K562 (cell line): Measurements from ENCODE around the gene RBPJ. TPM values are rescaled to one million over a fixed set of nuclear protein-coding genes. Genes with fewer than 3 reads are reported as not detected.

Experiments
- ATAC-seq: fragments of 200-7000 bp; cut with Tn5 transposase; 3 replicates; pipeline ENCODE4 v1.9.1; 2020; ENCODE audit warnings: moderate library complexity
- BruUV-seq: library from RNA; stranded (reverse); fragments of 400-500 nt; replicated peaks from 2 replicates; lab custom pipeline; 2021; lab: Mats Ljungman, UMichigan
- CTCF ChIA-PET: fragments of 300-600 bp; formaldehyde crosslinking; extraction: SDS; loops from one replicate; lab custom pipeline; 2021; ENCODE audit warnings: low intra/inter-chr PET ratio; lab: Yijun Ruan, JAX
- POLR2A ChIA-PET: fragments of 300-600, 350-650 bp; sonication (Branson Sonifier 250); formaldehyde crosslinking; extraction: SDS; loops from one replicate; lab custom pipeline; 2021; ENCODE audit warnings: antibody characterized with exemption, inconsistent platforms; lab: Yijun Ruan, JAX
- DNase-seq, 4 experiments: peaks; one replicate each; pipeline versions ENCODE4 v3.0.0 to v3.0.0-alpha.2; 2011 to 2018; ENCODE audit warnings: low spot score in 3 of 4, mixed read lengths in 3 of 4; ENCODE audit errors: extremely low read depth in 1 of 4
- FAIRE-seq: peaks from 2 replicates; lab custom pipeline; 2011; peaks lifted over from hg19 to GRCh38; lab: Jason Lieb, UNC
- H2AFZ ChIP-seq: 2 replicates; pipeline ENCODE4 v1.6.0; 2011; ENCODE audit warnings: low read depth, low read length, control low read depth, inconsistent platforms
- H3K27ac ChIP-seq: fragments of 200-600 bp; 3 replicates; pipeline ENCODE4 v1.8.0; 2011; ENCODE audit warnings: low read depth, mild to moderate bottlenecking, control low read depth, inconsistent platforms, low read length, moderate library complexity, mixed read lengths; ENCODE audit errors: extremely low read depth
- H3K27me3 ChIP-seq, 2 experiments: fragments of 300-600 bp in 1 of 2; 2 replicates in 1 of 2; 3 replicates in 1 of 2; pipeline versions ENCODE4 v1.6.0 to v1.8.0; 2011; ENCODE audit warnings: inconsistent platforms in 2 of 2, low read length in 2 of 2, mild to moderate bottlenecking in 1 of 2, mixed read lengths in 1 of 2, moderate library complexity in 1 of 2; ENCODE audit not compliant: control insufficient read depth in 2 of 2, insufficient read depth in 2 of 2
- H3K36me3 ChIP-seq: fragments of 300-600 bp; 3 replicates; pipeline ENCODE4 v1.8.0; 2011; ENCODE audit warnings: mild to moderate bottlenecking, low read length, inconsistent platforms; ENCODE audit not compliant: control insufficient read depth, insufficient read depth
- H3K4me1 ChIP-seq, 2 experiments: fragments of 200-600 bp in 1 of 2; replicated peaks in 1 of 2; 2 replicates in 1 of 2; 3 replicates in 1 of 2; pipeline versions ENCODE4 v1.5.1 to v1.8.0; 2011; ENCODE audit warnings: inconsistent platforms in 2 of 2, low read length in 2 of 2, mild to moderate bottlenecking in 1 of 2, mixed read lengths in 1 of 2, moderate library complexity in 1 of 2; ENCODE audit not compliant: control insufficient read depth in 2 of 2, insufficient read depth in 2 of 2
- H3K4me2 ChIP-seq: 2 replicates; pipeline ENCODE4 v1.6.1; 2011; ENCODE audit warnings: low read length, control low read depth, inconsistent platforms, mixed read lengths; ENCODE audit not compliant: insufficient read depth
- H3K4me3 ChIP-seq: fragments of 200-600 bp; sonication (generic), shearing (Covaris generic); 2 replicates; pipeline ENCODE4 v1.5.1; 2016; ENCODE audit warnings: control low read depth, inconsistent platforms
- H3K79me2 ChIP-seq: fragments of 200-600 bp; 3 replicates; pipeline ENCODE4 v1.8.0; 2011; ENCODE audit warnings: low read length, inconsistent platforms; ENCODE audit not compliant: control insufficient read depth, insufficient read depth
- H3K9ac ChIP-seq, 2 experiments: 2 replicates each; pipeline versions ENCODE4 v1.6.0 to v1.6.1; 2011; ENCODE audit warnings: low read depth in 2 of 2, low read length in 2 of 2, control low read depth in 1 of 2, inconsistent platforms in 1 of 2, mild to moderate bottlenecking in 1 of 2, mixed read lengths in 1 of 2; ENCODE audit not compliant: insufficient read depth in 1 of 2
- H3K9me1 ChIP-seq: one replicate; pipeline ENCODE4 v1.6.0; 2011; ENCODE audit warnings: inconsistent platforms, mild to moderate bottlenecking, low read length, moderate library complexity; ENCODE audit not compliant: control insufficient read depth, insufficient read depth
- H3K9me3 ChIP-seq: replicated peaks from 2 replicates; pipeline ENCODE4 v1.5.1; 2011; ENCODE audit warnings: low read depth, low read length, inconsistent platforms; ENCODE audit not compliant: control insufficient read depth, insufficient read depth
- H4K20me1 ChIP-seq: replicated peaks from 2 replicates; pipeline ENCODE4 v1.6.1; 2011; ENCODE audit warnings: low read length, inconsistent platforms, mixed read lengths; ENCODE audit not compliant: control insufficient read depth, insufficient read depth
- KDM1A ChIP-seq, 2 experiments: fragments of 450-650 bp; IDR thresholded peaks; 2 replicates each; pipeline ENCODE4 v1.6.1; 2016; ENCODE audit warnings: mild to moderate bottlenecking in 2 of 2
- MEIS2 ChIP-seq: fragments of 450-650 bp; IDR thresholded peaks from 2 replicates; pipeline ENCODE4 v1.6.1; 2014; ENCODE audit warnings: mild to moderate bottlenecking; ENCODE audit not compliant: partially characterized antibody
- ZNF696 ChIP-seq: fragments of 250-450 bp; sonication (Bioruptor Pico); conservative IDR thresholded peaks from 2 replicates; pipeline ENCODE4 v1.4.0; 2020; ENCODE audit warnings: mild to moderate bottlenecking, moderate library complexity
- ZNF785 ChIP-seq: fragments of 250-450 bp; sonication (Bioruptor Pico); IDR thresholded peaks from 2 replicates; pipeline ENCODE4 v1.4.0; 2020; ENCODE audit warnings: mild to moderate bottlenecking
- WGBS: fragments of 100-300 bp; shearing (Covaris generic); methylation state at CpG from one replicate; pipeline ENCODE4 v1.1.6; 2016; ENCODE audit warnings: low coverage, mixed read lengths; ENCODE audit not compliant: insufficient coverage; ENCODE audit errors: missing lambda C conversion rate; 5-methylcytosine and 5-hydroxymethylcytosine counted together
- in situ Hi-C: fragments of 300-500 bp; cut with MboI; formaldehyde crosslinking; loops from 4 replicates; pipeline ENCODE4 v1.15.0; 2018; ENCODE audit warnings: inconsistent platforms, mixed read lengths
- intact Hi-C: fragments of 100-400 bp; cut with micrococcal nuclease; formaldehyde crosslinking; loops from 2 replicates; pipeline ENCODE4 v1.14.2; 2022
- polyA plus RNA-seq, 8 experiments: library from polyadenylated mRNA; depleted of rRNA in 4 of 8; stranded (reverse) in 5 of 8; unstranded in 3 of 8; fragments of >200 nt; fragmentation: Nextera tagmentation in 2 of 8; fragmentation: Illumina TruSeq in 1 of 8; extraction: Ambion mirVana in 2 of 8; extraction: Trizol in 1 of 8; gene quantifications; 2 replicates each; pipeline versions ENCODE4 v1.2.1 to v1.2.3, GENCODE V29; 2011 to 2014; ENCODE audit warnings: inconsistent platforms in 1 of 8, missing spikeins in 1 of 8
- total RNA-seq, 7 experiments: library from RNA; depleted of rRNA in 6 of 7; stranded (reverse); fragments of >200 nt in 6 of 7; fragmentation: Illumina TruSeq in 2 of 7; extraction: Trizol in 2 of 7; gene quantifications; 2 replicates each; pipeline versions ENCODE4 v1.2.1 to v1.2.3, GENCODE V29; 2011 to 2021; ENCODE audit warnings: low replicate concordance in 1 of 7
- TF ChIP-seq, protein P1 (sequence below), 2 experiments: IDR thresholded peaks in 1 of 2; conservative IDR thresholded peaks in 1 of 2; 2 replicates each; pipeline ENCODE4 v1.6.1; 2016; ENCODE audit warnings: low read depth in 2 of 2, mild to moderate bottlenecking in 1 of 2, missing compliant biosample characterization in 1 of 2, missing genetic modification characterization in 1 of 2, moderate library complexity in 1 of 2

Gene RBPJ
- total and polyA plus RNA-seq, 9 of the 15 experiments (the other 6 are each of a cell fraction or from before 2014, with no cell fraction given) = 17.2 to 49.4 (median 33.8) TPM

DNA sequence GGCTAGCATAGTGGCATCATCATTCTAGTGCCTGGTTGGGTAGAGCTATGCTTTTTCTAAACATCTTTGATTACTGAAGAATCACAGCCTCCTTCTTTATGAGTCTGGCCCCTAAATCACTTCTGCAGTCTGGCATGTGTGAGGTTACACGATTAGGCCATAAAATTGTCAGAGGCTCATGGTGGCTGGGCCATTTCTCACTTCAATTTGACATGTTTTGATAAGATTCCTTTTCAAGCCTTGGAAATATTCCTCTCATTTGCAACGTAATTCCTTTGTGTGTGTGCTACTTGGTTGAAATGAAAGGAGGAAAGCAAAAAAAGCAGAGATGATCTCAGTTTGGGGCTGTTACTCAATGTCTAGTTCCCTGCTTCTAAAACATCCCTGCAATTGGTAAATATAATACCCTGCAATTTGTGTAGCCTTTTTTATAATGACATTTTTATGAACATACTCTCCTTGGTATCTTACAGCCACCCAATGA is 163.3 kb downstream of the RBPJ start:
- in situ Hi-C loops (no loop called here), intact Hi-C loops (no loop called here)
- TF ChIP-seq, protein P1, sequence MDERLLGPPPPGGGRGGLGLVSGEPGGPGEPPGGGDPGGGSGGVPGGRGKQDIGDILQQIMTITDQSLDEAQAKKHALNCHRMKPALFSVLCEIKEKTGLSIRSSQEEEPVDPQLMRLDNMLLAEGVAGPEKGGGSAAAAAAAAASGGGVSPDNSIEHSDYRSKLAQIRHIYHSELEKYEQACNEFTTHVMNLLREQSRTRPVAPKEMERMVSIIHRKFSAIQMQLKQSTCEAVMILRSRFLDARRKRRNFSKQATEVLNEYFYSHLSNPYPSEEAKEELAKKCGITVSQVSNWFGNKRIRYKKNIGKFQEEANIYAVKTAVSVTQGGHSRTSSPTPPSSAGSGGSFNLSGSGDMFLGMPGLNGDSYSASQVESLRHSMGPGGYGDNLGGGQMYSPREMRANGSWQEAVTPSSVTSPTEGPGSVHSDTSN (CRISPR knock-in tag; IDR thresholded peaks at IDR 0.05; ENCODE audit: low read depth) = no peak
- TF ChIP-seq, protein P1 (tag; conservative IDR thresholded peaks at IDR 0.05; ENCODE audit: low read depth) = 0 out of 2 replicates have a peak, but pooled peaks have one; percentile 19
- peak; percentile 41 to 53; a peak in 2 of 4 replicates for TF ChIP-seq KDM1A (IDR thresholded peaks at IDR 0.05)
- peak; percentile 24 for TF ChIP-seq MEIS2
- TF ChIP-seq ZNF785 (CRISPR knock-in tag) = no peak
- no peak for TF ChIP-seq ZNF696 (CRISPR knock-in tag)
- no peak overlapping the region for H2AFZ ChIP-seq
- H3K36me3 ChIP-seq = no peaks in the 10 kb centered on the region
- H4K20me1 ChIP-seq = no peaks in the 10 kb centered on the region; the same call in 1 of the 2 replicates
- H3K4me3 ChIP-seq = no peak overlapping the region
- no peak for DNase-seq
- POLR2A ChIA-PET = interaction anchor here (0.8 kb wide), 1 partner anchor 37 kb away, joined by 3 read pairs; no protein-coding TSS in a partner anchor
- H3K9me3 ChIP-seq = no peaks in the 10 kb centered on the region
- H3K27me3 ChIP-seq = peaks cover 21 to 47% of the 10 kb centered on the region in 2 experiments
- H3K79me2 ChIP-seq = no peaks in the 10 kb centered on the region
- no peak overlapping the region for H3K27ac ChIP-seq
- WGBS = 4% methylated on average over 2 of the region's 2 CpGs
- no peak overlapping the region for H3K4me2 ChIP-seq
- CTCF ChIA-PET = no interaction called here
- no peaks in the 10 kb centered on the region for H3K9me1 ChIP-seq
- ATAC-seq = no peak
- no peak overlapping the region for H3K9ac ChIP-seq
- no peak for FAIRE-seq
- no TSS peak for BruUV-seq
- no peaks in the 10 kb centered on the region; a peak in 1 of 5 replicates for H3K4me1 ChIP-seq
